OCI-LY3 (cell line): ENCODE data around the gene WFDC10A.

ENCODE experiments used
- EZH2phosphoT487 ChIP-seq: fragments of 200-600 bp; shearing (Covaris generic); IDR thresholded peaks from 2 replicates; pipeline ENCODE4 v1.6.1; 2018; ENCODE audit warnings: antibody characterized with exemption, mixed run types, low read depth
- TF ChIP-seq, protein P1 (sequence below): fragments of 200-600, 300-600 bp; sonication (generic); IDR thresholded peaks from 2 replicates; pipeline ENCODE4 v1.5.1; 2014; ENCODE audit warnings: antibody characterized with exemption, low read length, low read depth

DNA sequence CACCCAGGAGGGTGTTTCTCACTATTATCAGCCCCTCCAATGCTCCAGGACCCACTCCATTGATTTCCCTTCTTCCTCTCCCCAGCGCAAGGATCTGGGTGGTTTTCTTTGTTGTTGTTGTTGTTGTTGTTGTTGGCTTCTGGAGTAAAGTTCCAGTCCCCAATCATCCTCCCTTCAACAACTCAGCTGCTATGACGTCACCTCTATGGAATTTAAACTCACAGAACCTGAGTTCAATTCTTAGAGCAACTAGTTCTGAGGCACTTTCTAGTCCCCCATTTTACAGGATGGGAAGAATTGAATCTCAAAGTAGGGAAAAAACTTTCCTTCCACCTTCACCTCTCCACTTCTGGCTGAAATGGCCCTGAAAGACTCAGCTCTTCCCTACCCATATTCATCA lies 40.7 kb upstream of the WFDC10A start:
- TF ChIP-seq, protein P1, sequence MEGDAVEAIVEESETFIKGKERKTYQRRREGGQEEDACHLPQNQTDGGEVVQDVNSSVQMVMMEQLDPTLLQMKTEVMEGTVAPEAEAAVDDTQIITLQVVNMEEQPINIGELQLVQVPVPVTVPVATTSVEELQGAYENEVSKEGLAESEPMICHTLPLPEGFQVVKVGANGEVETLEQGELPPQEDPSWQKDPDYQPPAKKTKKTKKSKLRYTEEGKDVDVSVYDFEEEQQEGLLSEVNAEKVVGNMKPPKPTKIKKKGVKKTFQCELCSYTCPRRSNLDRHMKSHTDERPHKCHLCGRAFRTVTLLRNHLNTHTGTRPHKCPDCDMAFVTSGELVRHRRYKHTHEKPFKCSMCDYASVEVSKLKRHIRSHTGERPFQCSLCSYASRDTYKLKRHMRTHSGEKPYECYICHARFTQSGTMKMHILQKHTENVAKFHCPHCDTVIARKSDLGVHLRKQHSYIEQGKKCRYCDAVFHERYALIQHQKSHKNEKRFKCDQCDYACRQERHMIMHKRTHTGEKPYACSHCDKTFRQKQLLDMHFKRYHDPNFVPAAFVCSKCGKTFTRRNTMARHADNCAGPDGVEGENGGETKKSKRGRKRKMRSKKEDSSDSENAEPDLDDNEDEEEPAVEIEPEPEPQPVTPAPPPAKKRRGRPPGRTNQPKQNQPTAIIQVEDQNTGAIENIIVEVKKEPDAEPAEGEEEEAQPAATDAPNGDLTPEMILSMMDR, result no peak
- TF ChIP-seq EZH2phosphoT487, result no peak
